ENCODE results near the gene BLTP3A.
"Not testable (repeated sequence)": the region's sequence is repeated elsewhere in the genome, so short reads cannot be mapped to it uniquely, and the experiment has no call there.

Gene BLTP3A

DNA sequence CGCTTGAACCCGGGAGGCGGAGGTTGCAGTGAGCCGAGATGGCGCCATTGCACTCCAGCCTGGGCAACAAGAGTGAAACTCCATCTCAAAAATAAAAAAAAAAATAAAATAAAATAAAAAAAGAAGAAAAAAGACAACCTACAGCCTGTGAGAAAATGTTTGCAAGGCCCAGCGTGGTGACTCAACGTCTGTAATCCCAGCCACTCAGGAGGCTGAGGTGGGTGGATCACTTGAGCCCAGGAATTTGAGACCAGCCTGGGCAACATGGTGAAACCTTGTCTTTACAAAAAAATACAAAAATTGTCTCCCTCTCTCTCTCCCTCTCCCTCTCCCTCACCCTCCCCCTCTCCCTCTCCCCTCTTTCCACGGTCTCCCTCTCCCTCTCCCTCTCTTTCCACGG is 6.5 kb upstream of the BLTP3A start:
- not testable (repeated sequence) for H2AFZ ChIP-seq (ENCODE audit: insufficient read depth, low read length, poor library complexity); H2BK120ac ChIP-seq (ENCODE audit: insufficient read depth, low read length, poor library complexity); H3K18ac ChIP-seq (ENCODE audit: low read length); H3K27me3 ChIP-seq (ENCODE audit: insufficient read depth, low read length); H2BK5ac ChIP-seq (ENCODE audit: low read depth, low read length, poor library complexity); H2AK5ac ChIP-seq (ENCODE audit: low read length); H3K36me3 ChIP-seq (ENCODE audit: control insufficient read depth in 1 of 2, insufficient read depth in 2 of 2, low read length in 2 of 2); H3K27ac ChIP-seq (ENCODE audit: low read depth, low read length); H3K79me1 ChIP-seq (ENCODE audit: low read length); H3K4me2 ChIP-seq (ENCODE audit: low read length); H3K4me1 ChIP-seq (ENCODE audit: control insufficient read depth in 1 of 2, insufficient read depth in 2 of 2, low read length in 2 of 2); H4K12ac ChIP-seq (ENCODE audit: low read depth, low read length); DNase-seq; H3K9me3 ChIP-seq (ENCODE audit: insufficient read depth, low read depth, low read length); H3K79me2 ChIP-seq (ENCODE audit: control insufficient read depth, insufficient read depth, low read length, poor library complexity); H3K4ac ChIP-seq (ENCODE audit: low read depth, low read length); H3K14ac ChIP-seq (ENCODE audit: low read length); H2BK12ac ChIP-seq (ENCODE audit: low read length); H4K8ac ChIP-seq (ENCODE audit: low read depth, low read length); H3K4me3 ChIP-seq (ENCODE audit: low read depth, low read length); H4K91ac ChIP-seq (ENCODE audit: low read depth, low read length); H3K9ac ChIP-seq (ENCODE audit: low read length); H3K23ac ChIP-seq (ENCODE audit: low read length)
- no CpG with 5 or more reads among the region's 9 CpGs for WGBS (ENCODE audit: extremely low coverage, insufficient coverage, insufficient read length)

DNA sequence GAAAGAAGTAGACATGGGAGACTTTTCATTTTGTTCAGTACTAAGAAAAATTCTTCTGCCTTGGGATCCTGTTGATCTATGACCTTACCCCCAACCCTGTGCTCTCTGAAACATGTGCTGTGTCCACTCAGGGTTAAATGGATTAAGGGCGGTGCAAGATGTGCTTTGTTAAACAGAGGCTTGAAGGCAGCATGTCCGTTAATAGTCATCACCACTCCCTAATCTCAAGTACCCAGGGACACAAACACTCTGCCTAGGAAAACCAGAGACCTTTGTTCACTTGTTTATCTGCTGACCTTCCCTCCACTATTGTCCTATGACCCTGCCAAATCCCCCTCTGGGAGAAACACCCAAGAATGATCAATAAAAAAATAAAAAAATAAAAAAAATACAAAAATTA is 4.7 kb upstream of the BLTP3A start:
- H3K79me1 ChIP-seq (ENCODE audit: low read length): not testable (repeated sequence)

GRCh38 chr6:34788111-34788510 is 3.8 kb upstream of the BLTP3A start:
- no peak overlapping the region for H2BK12ac ChIP-seq (ENCODE audit: low read length)
- H3K4ac ChIP-seq (ENCODE audit: low read depth, low read length): no peak overlapping the region
- H2BK120ac ChIP-seq (ENCODE audit: insufficient read depth, low read length, poor library complexity): no peak overlapping the region
- H3K14ac ChIP-seq (ENCODE audit: low read length): no peak overlapping the region
- no peaks in the 10 kb centered on the region for H3K27me3 ChIP-seq (ENCODE audit: insufficient read depth, low read length)
- no peaks in the 10 kb centered on the region for H3K9me3 ChIP-seq (ENCODE audit: insufficient read depth, low read depth, low read length)
- no peak overlapping the region for H3K18ac ChIP-seq (ENCODE audit: low read length)
- no peak overlapping the region for H3K4me3 ChIP-seq (ENCODE audit: low read depth, low read length)
- no peak overlapping the region for H4K91ac ChIP-seq (ENCODE audit: low read depth, low read length)
- no peak overlapping the region for H3K27ac ChIP-seq (ENCODE audit: low read depth, low read length)
- no peak overlapping the region for H2AK5ac ChIP-seq (ENCODE audit: low read length)
- no peak overlapping the region for H3K9ac ChIP-seq (ENCODE audit: low read length)
- H3K23ac ChIP-seq (ENCODE audit: low read length): no peak overlapping the region
- H3K79me1 ChIP-seq (ENCODE audit: low read length): peaks cover 12% of the 10 kb centered on the region
- no peak overlapping the region for H4K12ac ChIP-seq (ENCODE audit: low read depth, low read length)
- H3K36me3 ChIP-seq (ENCODE audit: control insufficient read depth in 1 of 2, insufficient read depth in 2 of 2, low read length in 2 of 2): no peaks in the 10 kb centered on the region
- H2BK5ac ChIP-seq (ENCODE audit: low read depth, low read length, poor library complexity): no peak overlapping the region
- H4K8ac ChIP-seq (ENCODE audit: low read depth, low read length): no peak overlapping the region
- no peak for DNase-seq
- no peak overlapping the region for H3K4me2 ChIP-seq (ENCODE audit: low read length)
- peaks cover 0 to under 1% of the 10 kb centered on the region in 2 experiments for H3K4me1 ChIP-seq (ENCODE audit: control insufficient read depth in 1 of 2, insufficient read depth in 2 of 2, low read length in 2 of 2)
- no CpG with 5 or more reads among the region's 5 CpGs for WGBS (ENCODE audit: extremely low coverage, insufficient coverage, insufficient read length)
- peaks cover 7% of the 10 kb centered on the region for H3K79me2 ChIP-seq (ENCODE audit: control insufficient read depth, insufficient read depth, low read length, poor library complexity)
- H2AFZ ChIP-seq (ENCODE audit: insufficient read depth, low read length, poor library complexity): no peak overlapping the region

More for the DNA sequence above, 4.7 kb upstream of the BLTP3A start:
- H2BK120ac ChIP-seq (ENCODE audit: insufficient read depth, low read length, poor library complexity); H3K36me3 ChIP-seq (ENCODE audit: control insufficient read depth in 1 of 2, insufficient read depth in 2 of 2, low read length in 2 of 2); H3K9ac ChIP-seq (ENCODE audit: low read length); H3K79me2 ChIP-seq (ENCODE audit: control insufficient read depth, insufficient read depth, low read length, poor library complexity); H4K12ac ChIP-seq (ENCODE audit: low read depth, low read length); H3K23ac ChIP-seq (ENCODE audit: low read length); H4K8ac ChIP-seq (ENCODE audit: low read depth, low read length); H3K14ac ChIP-seq (ENCODE audit: low read length); H2AK5ac ChIP-seq (ENCODE audit: low read length); H3K4me1 ChIP-seq (ENCODE audit: control insufficient read depth in 1 of 2, insufficient read depth in 2 of 2, low read length in 2 of 2); H3K27me3 ChIP-seq (ENCODE audit: insufficient read depth, low read length); H3K4me3 ChIP-seq (ENCODE audit: low read depth, low read length); H3K4ac ChIP-seq (ENCODE audit: low read depth, low read length); H2BK5ac ChIP-seq (ENCODE audit: low read depth, low read length, poor library complexity); DNase-seq; H3K4me2 ChIP-seq (ENCODE audit: low read length); H3K27ac ChIP-seq (ENCODE audit: low read depth, low read length); H4K91ac ChIP-seq (ENCODE audit: low read depth, low read length); H2AFZ ChIP-seq (ENCODE audit: insufficient read depth, low read length, poor library complexity); H3K18ac ChIP-seq (ENCODE audit: low read length); H2BK12ac ChIP-seq (ENCODE audit: low read length); H3K9me3 ChIP-seq (ENCODE audit: insufficient read depth, low read depth, low read length): not testable (repeated sequence)
- no CpG with 5 or more reads among the region's 2 CpGs for WGBS (ENCODE audit: extremely low coverage, insufficient coverage, insufficient read length)

DNA sequence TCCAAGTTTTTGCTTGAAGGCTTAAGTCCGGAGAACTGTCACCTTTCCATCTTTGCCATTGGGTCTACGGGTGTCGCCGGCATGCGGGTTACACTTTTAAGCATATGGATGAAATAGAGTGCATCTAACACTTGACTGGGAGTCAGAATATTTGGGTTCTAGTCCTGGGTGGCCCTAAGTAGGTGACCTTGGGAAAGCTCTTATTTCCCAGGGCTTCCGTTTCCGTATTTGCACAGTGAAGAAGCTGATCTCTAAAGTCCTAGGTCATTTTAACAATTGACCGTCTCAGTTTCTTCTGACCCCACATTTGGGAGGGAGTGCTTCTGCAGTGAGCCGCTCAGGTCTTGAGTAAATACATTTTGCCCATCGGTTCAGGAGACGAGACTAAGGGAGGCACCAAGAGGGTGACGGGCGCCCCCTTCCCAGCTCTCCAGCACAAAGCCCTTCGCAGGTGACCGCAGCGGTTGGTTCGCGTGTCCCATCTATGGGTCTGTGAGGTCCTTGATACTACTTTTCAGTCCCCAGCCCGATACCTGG is 651 bp upstream of the BLTP3A start:
- peak overlapping the region; percentile 36 for H2BK5ac ChIP-seq (ENCODE audit: low read depth, low read length, poor library complexity)
- H3K14ac ChIP-seq (ENCODE audit: low read length): peak overlapping the region; percentile 76
- no CpG with 5 or more reads among the region's 19 CpGs for WGBS (ENCODE audit: extremely low coverage, insufficient coverage, insufficient read length)

More for the DNA sequence above, 651 bp upstream of the BLTP3A start:
- H3K27me3 ChIP-seq (ENCODE audit: insufficient read depth, low read length): no peaks in the 10 kb centered on the region
- no peaks in the 10 kb centered on the region for H3K9me3 ChIP-seq (ENCODE audit: insufficient read depth, low read depth, low read length)
- H4K12ac ChIP-seq (ENCODE audit: low read depth, low read length): peak overlapping the region; percentile 63
- peak overlapping the region; percentile 90 for H3K4me3 ChIP-seq (ENCODE audit: low read depth, low read length)
- H3K4me2 ChIP-seq (ENCODE audit: low read length): peak overlapping the region; percentile 89
- H3K23ac ChIP-seq (ENCODE audit: low read length): no peak overlapping the region
- H3K79me2 ChIP-seq (ENCODE audit: control insufficient read depth, insufficient read depth, low read length, poor library complexity): peaks cover 9% of the 10 kb centered on the region
- peak overlapping the region; percentile 15 for H4K91ac ChIP-seq (ENCODE audit: low read depth, low read length)
- peak overlapping the region; percentile 26 for H2BK120ac ChIP-seq (ENCODE audit: insufficient read depth, low read length, poor library complexity)
- peak overlapping the region; percentile 89 for H3K9ac ChIP-seq (ENCODE audit: low read length)
- H2AFZ ChIP-seq (ENCODE audit: insufficient read depth, low read length, poor library complexity): peak overlapping the region; percentile 85
- no peak overlapping the region for H3K4ac ChIP-seq (ENCODE audit: low read depth, low read length)
- peak in 1 of 2 donors; percentile 15 for DNase-seq
- peaks cover 12% of the 10 kb centered on the region for H3K79me1 ChIP-seq (ENCODE audit: low read length)
- H2BK12ac ChIP-seq (ENCODE audit: low read length): no peak overlapping the region
- peak overlapping the region; percentile 36 for H3K27ac ChIP-seq (ENCODE audit: low read depth, low read length)
- no peak overlapping the region for H2AK5ac ChIP-seq (ENCODE audit: low read length)
- peaks cover 0 to 3% of the 10 kb centered on the region in 2 experiments for H3K4me1 ChIP-seq (ENCODE audit: control insufficient read depth in 1 of 2, insufficient read depth in 2 of 2, low read length in 2 of 2)
- H3K36me3 ChIP-seq (ENCODE audit: control insufficient read depth in 1 of 2, insufficient read depth in 2 of 2, low read length in 2 of 2): no peaks in the 10 kb centered on the region
- peak overlapping the region; percentile 52 for H3K18ac ChIP-seq (ENCODE audit: low read length)
- H4K8ac ChIP-seq (ENCODE audit: low read depth, low read length): peak overlapping the region; percentile 74
